Mammary epithelial cell (primary cell): ENCODE results near the gene EVL.

Experiments
- CTCF ChIP-seq, 2 donors: IDR thresholded peaks in 1 of 2; conservative IDR thresholded peaks in 1 of 2; 2 replicates each; pipeline ENCODE4 v1.5.1; 2011 to 2012; ENCODE audit warnings: inconsistent platforms in 2 of 2, low read length in 2 of 2, mild to moderate bottlenecking in 2 of 2, control low read depth in 1 of 2, low read depth in 1 of 2; ENCODE audit not compliant: insufficient read depth in 1 of 2; ENCODE audit errors: extremely low read depth in 1 of 2
- EZH2 ChIP-seq: IDR thresholded peaks from 2 replicates; pipeline ENCODE4 v1.6.1; 2012; ENCODE audit warnings: low read length, inconsistent platforms, borderline replicate concordance

DNA sequence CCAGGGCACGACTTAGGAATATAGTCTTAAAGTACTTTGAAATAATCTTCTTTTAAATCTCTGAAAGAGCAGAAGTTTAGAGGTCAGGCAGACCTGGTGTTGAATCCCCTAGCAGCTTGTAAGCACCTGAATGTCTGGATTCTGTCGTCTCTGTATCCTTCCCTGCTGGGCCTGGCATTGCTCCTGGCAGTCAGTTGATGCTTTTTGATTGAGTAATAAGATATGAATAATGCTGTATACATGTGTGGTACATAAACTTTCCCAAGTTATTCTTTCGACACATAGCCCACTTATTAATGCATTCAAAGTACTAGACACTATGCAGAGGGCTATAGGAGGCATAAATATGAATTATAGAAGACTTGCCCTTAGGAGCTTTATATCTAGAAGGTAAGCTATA lies 31.4 kb downstream of the EVL start:
- TF ChIP-seq CTCF (conservative IDR thresholded peaks at IDR 0.05 in 1 of 2, IDR thresholded peaks at IDR 0.05 in 1 of 2; ENCODE audit: extremely low read depth in 1 of 2, insufficient read depth in 1 of 2, low read depth in 1 of 2, low read length in 2 of 2) = no peak
- no peak for TF ChIP-seq EZH2
